GM19023 (cell line): ENCODE results near the gene KLHDC7B.
"Not testable (repeated sequence)": the region's sequence is repeated elsewhere in the genome, so short reads cannot be mapped to it uniquely, and the experiment has no call there.

Experiments used
- ATAC-seq: cut with Tn5 transposase; IDR thresholded peaks from one replicate; pipeline ENCODE4 v1.9.1; 2021; ENCODE audit warnings: mild to moderate bottlenecking, moderate library complexity; ENCODE audit not compliant: unreplicated experiment

Gene KLHDC7B

DNA sequence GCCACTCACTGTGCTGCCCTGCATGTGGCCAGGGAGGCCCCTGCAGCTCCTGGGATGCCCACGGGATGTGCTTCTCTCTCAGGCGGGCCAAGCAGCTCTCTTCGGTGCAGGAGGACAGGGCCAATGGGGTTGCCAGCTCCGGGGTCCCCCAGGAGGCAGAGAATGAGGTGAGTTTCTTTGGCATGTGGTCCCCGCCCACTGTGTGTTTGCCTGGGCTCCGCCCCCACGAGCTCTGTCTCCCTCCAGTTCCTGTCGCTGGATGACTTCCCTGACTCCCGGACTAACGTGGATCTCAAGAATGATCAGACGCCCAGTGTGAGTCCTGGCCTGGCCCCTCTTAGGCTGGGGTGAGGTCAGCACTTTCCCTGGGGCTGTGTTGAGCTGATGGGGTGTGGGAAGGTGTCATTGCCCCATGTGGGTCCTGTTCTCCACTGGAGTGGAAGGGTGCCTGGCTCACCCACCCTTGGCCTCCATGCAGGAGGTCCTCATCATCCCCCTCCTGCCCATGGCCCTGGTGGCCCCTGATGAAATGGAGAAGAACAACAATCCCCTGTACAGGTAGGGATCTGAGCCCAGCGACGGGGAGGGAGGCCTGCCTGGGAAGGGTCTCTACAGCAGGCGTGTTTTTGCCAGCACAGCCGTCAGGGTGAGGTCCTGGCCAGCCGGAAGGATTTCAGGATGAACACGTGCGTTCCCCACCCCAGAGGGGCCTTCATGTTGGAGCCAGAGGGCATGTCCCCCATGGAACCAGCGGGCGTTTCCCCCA, 28.0 kb upstream of the KLHDC7B start:
- ATAC-seq: no peak

DNA sequence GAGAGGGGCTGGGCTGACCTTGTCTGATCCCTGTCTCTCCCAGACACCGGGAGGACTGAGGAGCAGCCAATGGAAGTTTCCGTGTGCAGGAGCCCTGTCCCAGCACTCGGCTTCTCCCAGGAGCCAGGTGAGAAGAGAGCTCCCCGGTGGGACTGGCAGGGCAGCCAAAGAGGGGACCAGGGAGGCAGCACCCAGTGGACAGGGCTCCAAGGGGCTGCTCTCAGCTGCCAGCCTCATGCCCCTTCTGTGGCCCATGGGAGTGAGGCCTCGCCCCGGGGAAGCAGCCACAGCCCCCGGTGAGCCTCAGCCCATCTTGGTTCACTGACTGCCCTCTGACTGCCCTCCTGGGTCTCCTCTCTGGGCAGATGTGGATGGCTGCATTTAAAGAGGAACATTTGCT, 27.1 kb upstream of the KLHDC7B start:
- ATAC-seq: no peak

DNA sequence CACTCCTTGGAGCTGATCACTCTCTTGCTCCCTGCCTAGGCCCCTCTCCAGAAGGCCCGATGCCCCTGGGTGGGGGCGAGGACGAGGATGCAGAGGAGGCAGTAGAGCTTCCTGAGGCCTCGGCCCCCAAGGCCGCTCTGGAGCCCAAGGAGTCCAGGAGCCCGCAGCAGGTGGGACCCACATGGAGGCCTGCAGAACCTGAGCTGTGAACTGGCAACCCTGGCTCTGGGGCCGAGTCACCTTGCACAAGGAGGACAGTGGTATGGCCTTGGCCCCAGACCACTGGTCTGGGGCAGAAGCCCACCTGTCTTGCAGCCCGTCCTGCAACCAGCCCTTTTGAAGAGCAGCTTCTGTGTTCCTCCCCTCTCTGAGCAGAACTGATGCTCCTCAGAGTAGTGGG, 26.5 kb upstream of the KLHDC7B start:
- ATAC-seq: no peak

DNA sequence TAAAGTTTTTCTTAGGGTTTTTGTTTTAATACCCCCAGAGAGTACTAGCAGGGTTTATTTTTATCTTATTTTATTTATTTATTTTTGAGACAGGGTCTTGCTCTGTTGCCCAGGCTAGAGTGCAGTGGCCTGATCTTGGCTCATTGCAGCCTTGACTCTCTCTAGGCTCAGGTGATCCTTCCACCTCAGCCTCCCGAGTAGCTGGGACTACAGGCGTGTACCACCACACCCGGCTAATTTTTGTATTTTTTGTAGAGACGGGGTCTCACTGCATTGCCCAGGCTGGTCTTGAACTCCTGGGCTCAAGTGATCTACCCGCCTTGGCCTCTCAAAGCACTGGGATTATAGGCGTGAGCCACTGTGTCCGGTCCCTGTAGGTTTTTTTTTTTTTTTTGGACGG, 25.5 kb upstream of the KLHDC7B start:
- not testable (repeated sequence) for ATAC-seq

DNA sequence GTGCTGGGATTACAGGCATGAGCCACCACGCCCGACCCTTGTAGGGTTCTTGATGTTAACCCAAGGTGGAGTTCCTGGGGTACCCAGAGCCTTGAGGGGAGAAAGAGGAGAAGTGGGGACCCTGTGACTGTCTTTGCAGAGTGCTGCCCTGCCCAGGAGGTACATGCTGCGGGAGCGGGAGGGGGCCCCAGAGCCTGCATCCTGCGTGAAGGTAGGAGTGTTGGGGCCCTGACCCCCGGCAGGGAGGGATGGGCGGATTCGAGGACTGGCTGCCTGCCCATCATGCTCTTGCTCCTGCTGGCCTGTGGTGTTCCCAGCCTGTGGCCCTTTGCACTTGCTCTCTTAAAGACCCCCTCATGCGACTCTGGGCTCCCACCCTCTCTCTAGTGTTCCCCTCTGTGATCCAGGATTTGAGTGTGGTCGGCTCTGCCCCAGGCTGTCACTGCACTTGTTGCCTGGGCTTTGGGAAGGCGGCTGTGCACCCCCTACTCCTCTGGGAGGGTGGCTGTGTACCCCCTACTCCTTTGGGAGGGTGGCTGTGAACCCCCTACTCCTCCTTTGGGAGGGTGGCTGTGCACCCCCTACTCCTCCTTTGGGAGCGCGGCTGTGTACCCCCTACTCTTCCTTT, 24.8 kb upstream of the KLHDC7B start:
- no peak for ATAC-seq

DNA sequence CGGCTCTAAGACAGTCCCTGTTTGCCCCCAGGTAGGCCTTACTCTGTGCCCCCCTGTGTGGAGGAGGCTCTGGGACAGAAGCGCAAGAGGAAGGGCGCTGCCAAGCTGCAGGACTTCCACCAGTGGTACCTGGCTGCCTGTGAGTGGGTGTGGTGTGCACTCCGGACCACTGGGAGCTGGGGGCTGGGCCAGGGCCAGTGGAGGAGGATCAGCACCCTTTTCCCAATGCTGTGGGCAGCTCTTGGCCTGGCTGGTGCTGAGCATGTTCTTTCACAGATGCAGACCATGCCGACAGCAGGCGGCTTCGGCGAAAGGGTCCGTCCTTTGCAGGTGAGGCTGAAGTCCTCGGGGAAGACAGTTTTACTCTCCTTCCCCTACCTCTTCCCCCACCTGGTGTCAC, 24.0 kb upstream of the KLHDC7B start:
- ATAC-seq: no peak

DNA sequence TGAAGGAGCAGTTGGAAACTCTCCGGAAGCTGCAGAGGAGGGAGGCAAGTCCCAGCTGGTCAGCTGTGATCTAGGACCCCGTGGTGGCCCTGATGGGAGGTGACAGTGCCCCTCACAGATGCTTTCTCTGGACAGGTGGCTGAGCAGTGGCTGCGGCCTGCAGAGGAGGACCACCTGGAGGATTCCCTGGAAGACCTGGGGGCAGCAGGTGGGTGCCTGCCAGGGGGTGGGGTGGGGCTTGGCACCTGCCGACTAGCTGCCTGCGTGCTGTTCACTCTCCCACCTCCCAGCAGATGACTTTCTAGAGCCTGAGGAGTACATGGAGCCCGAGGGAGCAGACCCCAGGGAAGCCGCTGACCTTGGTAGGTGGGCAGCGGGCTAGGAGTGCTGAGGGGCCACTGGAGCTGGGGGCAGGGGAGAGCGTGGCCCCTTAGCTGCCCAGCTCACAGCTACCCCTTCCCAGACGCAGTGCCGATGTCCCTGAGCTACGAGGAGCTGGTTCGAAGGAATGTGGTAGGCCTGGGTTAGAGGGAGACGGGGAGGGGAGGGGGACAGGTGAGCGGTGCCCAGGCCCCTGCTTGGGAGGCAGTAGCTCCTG, 23.4 kb upstream of the KLHDC7B start:
- no peak for ATAC-seq

DNA sequence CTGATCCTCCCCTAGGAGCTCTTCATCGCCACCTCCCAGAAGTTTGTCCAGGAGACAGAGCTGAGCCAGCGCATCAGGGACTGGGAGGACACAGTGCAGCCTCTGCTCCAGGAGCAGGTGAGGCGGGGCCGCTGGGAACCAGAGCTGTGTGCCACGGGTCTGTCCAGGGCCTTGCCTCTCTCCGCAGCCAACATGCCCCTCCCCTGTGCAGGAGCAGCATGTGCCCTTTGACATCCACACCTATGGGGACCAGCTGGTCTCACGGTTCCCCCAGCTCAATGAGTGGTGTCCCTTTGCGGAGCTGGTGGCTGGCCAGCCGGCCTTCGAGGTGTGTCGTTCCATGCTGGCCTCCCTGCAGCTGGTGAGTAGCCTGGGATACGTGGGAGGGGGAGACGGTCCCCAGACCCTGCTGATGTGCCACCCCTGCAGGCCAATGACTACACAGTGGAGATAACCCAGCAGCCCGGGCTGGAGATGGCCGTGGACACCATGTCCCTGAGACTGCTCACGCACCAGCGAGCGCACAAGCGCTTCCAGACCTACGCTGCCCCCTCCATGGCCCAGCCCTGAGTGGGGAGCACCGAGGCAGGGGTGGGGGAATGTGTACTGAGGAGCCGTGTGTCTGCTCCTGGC, 22.8 kb upstream of the KLHDC7B start:
- ATAC-seq: no peak

DNA sequence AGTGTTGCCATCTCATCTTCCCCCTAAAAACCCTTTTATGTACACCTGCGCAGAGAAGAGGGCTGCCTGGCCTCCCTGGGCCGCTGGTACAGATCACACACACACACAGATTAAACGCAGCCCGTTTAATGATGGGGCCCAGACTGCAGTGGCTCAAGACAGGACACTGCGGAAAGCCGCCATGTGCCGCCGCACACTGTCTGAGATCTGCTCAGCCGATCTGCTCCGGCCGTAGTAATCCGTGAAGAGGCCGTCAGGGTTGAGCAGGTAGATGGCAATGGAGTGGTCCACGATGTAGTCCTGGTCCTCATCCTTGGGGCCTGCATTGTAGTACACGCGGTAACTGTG, 22.3 kb upstream of the KLHDC7B start:
- ATAC-seq: no peak

DNA sequence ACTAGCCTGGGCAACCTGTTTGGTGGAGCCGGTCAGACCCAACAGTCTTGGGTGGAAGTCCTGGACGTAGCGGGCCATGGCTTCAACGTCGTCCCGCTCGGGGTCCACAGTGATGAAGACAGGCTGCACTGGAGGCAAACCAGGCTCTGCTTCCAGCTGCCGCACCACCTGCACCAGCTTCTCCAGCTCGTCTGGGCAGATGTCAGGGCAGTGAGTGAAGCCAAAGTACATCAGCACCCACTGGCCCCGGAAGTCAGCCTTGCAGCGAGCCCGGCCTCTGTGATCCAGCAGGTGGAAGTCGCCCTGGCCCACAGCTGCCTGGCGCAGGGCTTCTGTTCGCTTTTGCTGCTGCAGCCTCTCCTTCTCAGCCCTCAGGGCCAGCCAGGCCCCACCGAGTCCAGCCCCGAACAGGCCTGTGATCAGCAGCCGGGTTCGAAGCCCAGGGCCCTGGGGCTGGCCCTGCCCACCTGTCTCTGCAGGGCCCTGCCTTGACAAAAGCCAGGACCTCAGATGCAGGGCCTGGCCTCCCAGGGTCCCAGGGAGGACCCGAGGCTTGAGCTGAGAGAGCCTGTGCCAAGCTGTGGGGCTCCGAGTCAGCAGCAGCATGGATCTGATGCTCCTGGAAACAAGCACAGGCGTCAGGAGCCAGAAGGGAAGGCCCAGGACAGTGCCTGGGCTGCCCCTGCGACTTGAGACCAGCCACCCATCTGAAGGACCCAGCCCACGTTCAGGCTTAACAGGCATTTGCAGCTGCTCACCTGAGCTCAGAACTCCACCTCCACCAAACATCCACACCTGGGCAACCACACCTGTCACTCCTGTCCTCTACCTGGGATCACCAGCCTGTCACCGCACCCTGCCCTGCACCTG, 21.7 kb upstream of the KLHDC7B start:
- no peak for ATAC-seq

DNA sequence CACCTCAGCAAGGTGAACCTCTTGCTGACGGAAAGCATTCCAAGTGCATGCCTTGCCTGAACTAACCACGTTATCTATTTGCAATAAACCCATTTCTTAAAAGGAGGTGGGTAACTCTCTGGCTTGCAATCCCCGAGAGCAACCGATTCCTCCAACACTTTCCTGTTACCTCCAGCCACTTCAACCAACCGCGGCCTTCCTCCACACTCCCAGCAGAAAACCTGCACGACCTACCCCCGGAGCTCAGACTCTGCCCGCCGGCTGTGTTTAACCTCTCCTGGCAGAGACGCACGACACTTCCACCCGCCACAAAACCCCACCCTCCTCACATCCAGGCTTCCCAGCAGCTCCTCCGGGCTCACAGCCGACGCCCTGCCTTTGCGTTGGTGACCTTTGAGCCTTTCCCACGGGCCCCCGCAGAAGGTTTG, 21.0 kb upstream of the KLHDC7B start:
- no peak for ATAC-seq

DNA sequence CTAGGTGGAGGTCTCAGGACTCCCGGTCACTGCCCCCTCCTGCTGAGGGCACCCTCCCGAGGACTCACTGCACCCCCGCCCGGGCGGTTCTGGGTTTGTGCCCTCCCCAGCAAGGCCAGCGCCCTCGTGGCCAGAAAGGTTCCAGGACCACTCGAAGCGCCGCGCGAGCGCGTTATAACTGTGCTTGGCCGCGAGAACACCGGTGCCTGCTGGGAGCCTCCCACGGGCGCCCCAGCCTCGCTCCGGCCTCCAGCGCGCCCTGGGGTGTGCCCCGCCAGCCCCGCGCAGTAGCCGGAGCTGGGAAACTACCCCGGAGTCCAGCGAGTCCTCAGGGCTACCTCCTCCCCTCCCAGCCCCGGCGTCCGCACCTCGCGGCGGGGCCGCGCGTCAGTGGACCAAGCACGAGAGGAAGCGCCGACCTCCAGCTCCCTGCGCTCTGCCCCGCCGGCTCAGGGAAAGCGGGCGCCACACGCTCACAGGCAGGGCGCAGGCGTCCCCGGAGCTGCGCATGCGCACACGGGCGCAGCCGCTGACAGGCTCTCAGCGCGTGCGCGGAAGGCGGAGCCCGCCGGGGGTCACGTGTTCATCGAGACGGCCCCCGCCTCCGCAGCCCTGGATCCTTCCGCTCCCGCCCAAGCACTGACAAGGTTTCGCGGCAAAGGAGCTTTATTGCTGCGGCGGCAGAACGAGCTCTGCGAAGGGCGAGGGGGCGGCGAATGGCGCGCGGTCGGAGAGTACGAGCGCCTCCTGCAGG, 20.4 kb upstream of the KLHDC7B start, which contains the start of gene SCO2:
Gene SCO2 (minus strand): TSS at position 495 of the 754 bp plus-strand sequence. CDS start 1,187 bp downstream, outside the sequence.
- ATAC-seq: peak; percentile 36

DNA sequence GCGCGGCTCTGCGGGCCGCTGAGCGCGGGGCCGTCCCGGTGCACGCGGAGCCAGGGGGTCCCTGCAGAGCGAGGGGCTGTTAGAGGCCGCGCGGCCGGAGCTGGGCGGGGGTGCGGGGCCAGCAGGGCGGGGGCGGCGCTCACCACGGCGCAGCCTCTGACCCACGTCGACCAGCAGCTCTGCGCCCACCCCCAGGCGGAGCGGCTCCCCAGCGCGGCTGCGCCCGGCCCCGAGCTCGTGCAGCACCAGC, 19.9 kb upstream of the KLHDC7B start:
- peak; percentile 15 for ATAC-seq

DNA sequence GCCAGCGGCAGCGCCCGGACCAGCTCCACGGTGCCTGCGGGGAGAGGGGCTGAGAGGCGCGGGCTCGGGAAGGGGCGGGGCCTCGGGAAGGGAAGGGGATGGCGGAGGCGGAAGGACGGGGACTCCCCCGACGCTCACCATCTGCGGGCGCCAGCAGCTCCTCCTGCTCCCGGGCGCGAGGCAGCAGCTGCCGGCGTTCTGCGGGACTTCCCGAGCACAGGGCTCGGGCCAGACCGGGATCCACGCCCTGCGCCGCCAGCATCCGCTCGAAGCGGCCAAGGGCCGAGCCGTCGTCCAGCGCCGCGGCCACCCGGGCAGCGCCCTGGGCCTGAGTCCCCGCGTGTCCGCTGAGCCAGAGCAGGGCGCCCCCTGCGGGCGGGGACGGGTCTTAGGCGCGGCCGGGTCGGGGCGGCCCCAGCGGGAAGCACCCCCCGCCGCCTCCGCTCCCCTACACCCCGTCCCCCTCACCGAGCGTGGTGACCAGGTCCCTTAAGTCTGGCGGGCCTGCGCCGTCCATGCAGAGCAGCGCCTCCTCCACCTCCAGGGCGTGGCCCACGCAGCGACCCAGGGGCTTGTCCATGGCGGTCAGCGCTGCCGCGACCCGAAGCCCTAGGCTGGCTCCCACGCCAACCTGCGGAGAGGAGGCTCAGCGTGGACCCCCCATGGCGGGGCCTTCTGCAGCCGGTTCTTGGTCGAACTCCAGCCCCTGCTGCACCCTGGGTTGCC, 19.4 kb upstream of the KLHDC7B start:
- ATAC-seq: peak; percentile 27

DNA sequence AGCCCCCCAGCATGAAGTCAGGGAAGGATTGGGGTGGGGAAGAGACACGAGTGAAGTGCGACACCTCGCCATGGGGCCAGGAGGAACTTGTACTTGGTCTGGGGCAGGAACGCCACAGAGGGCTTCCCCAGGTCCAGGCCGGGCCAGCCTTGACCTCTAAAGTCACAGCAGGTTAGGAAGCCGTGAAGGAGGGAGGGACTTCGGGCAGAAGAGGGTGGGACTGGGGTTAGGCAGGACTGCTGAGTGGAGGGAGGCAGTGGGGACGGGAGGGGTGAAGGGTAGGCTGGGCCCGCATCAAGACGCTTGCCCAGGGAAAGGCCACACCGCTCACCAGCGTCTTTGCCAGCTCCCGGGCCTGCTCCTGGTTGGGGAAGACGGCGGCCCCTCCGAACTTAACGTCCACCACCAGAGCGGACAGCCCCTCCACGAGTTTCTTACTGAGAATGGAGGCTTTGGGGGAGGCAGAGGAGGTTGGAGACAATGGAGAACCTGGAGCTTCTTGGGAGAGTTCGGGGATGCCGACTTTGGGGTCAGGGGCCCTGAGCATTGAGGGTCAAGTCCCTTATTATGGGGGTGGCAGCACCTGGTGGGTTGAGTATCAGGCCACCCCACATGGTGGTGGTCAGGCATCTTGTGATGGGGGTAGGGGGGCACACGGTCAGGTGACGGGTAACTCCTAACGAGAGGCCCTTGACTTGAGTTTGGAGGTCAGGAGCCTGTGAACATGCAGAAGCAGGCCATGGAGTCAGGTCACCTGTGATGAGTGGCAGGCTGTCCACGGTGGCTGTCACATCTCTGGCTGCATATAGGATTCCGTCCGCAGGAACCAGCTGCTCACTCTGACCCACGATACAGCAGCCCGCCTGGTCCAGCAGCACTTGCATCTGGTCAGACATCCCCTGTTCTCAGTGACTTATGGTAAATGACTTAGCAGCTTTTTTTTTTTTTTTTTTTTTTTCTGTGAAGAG, 18.6 kb upstream of the KLHDC7B start:
- no peak for ATAC-seq

DNA sequence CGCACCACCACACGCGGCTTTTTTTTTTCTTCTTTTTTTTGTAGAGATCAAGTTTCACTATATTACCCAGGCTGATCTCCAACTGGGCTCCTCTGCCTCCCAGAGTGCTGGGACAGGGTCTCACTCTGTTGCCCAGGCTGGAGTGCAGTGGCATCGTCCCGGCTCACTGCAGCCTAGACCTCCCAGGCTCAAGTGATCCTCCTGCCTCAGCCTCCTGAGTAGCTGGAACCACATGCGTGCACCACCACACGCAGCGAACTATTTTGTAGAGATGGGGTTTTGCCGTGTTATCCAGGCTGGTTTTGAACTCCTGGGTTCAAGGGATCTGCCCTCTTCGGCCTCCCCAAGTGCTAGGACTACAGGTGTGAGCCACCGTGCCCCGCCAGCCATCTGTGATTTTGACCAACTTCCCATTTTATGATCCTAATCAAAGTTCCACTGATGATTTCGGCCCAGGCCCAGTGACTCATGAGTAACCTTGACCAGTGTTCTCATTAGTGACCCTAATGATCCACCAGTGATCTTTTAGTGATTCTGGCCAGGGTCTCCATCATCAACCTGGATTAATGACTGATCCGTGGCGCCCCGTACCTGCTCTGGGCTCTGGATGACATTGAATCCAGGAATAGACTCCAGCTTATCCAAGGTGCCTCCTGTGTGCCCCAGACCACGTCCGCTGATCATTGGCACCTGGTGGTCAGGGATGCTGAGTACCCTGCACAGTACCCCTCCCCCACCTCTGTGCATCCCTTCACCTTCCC, 17.6 kb upstream of the KLHDC7B start:
- no peak for ATAC-seq

DNA sequence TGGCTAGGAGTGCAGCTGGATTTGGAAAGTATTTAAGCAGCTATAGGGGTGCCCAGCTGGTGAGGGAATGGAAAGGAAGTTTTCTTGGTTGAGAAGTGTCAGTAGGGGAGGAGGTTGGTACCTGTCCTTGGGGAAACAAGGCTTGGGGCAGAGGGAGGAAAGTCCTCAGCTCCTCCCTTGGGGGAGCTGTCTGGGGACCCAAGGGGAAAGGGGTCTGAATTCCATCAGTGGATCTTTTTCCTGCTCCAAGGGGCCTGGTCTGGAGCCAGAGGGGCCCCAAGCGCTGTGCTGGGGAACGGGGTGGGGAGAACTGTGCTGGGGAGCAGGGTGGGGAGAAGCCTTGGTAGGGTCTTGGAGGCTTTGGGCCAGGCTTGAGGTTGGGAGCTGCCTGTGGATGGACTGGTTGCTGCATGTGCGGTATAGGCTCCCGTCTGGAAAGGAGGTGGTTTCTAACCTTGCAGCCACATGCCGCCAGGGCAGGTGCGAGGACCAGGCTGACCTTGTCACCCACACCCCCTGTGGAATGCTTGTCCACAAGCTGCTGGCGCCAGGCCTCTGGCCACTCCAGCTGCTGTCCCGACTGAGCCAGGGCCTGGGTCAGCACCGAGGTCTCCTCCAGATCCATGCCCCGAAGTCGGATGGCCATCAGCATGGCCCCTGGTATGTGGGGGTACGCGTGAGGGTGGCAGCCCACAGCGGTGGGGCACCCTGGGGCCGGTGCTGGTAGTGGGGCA, 16.9 kb upstream of the KLHDC7B start:
- no peak for ATAC-seq
